Heart left ventricle (tissue), 13 donors: ENCODE results near the gene CSF3R.

ENCODE experiments used
- CTCF ChIP-seq, 12 donors: fragments of 200-600 bp; sonication (generic) in 4 of 12; IDR thresholded peaks; one replicate each; pipeline versions ENCODE4 v1.5.0 to v1.8.0; 2018 to 2022; ENCODE audit warnings: antibody characterized with exemption in 12 of 12, mild to moderate bottlenecking in 5 of 12
- POLR2A ChIP-seq, 2 donors: fragments of 450-650 bp; IDR thresholded peaks; one replicate each; pipeline ENCODE4 v1.6.1; 2017; ENCODE audit warnings: antibody characterized with exemption in 2 of 2, mild to moderate bottlenecking in 2 of 2, moderate library complexity in 2 of 2
- donor health status: ischemic (EF 13 %, LVEDD 7.1; RV severe dilation, severe dysfunction).
- donor health status: DM: no; HTN: yes; CAD: no.
- donor health status: DM: no; HTN: no; CAD: no.
- donor health status: ischemic (EF 25% LVEDD 6.9; RV normal size, moderate dysfunction).
- donor health status: ischemic (EF 25% LVEDD 5.7; RV mildly dilated, moderate dysfunction).
- donor health status: ischemic (EF 35%, LVEDD 5.7; RV mildly dilated, moderate dysfunction).
- donor health status: nonischemic (EF 11% LVEDD 7.7; RV severe dilation, severe dysfunction).
- donor health status: DM: yes; HTN: yes; CAD: no.
- donor health status: PGD.
- donor health status: ischemic (EF 29% LVEDD 5.4; RV normal size, mild dysfunction).
- donor health status: nonischemic (EF 23%, LVEDD 6.1; RV moderate dilation, normal function).

- no peak for TF ChIP-seq CTCF (IDR thresholded peaks at IDR 0.05)
- no peak for TF ChIP-seq POLR2A (IDR thresholded peaks at IDR 0.05)
Observed at GRCh38 chr1:36476945-36477344, 5.8 kb downstream of the CSF3R start.
